ENCODE measurements around the gene LETMD1.
A peak's percentile ranks its signal among the peaks of the same experiment; 100 is the strongest.

DNA sequence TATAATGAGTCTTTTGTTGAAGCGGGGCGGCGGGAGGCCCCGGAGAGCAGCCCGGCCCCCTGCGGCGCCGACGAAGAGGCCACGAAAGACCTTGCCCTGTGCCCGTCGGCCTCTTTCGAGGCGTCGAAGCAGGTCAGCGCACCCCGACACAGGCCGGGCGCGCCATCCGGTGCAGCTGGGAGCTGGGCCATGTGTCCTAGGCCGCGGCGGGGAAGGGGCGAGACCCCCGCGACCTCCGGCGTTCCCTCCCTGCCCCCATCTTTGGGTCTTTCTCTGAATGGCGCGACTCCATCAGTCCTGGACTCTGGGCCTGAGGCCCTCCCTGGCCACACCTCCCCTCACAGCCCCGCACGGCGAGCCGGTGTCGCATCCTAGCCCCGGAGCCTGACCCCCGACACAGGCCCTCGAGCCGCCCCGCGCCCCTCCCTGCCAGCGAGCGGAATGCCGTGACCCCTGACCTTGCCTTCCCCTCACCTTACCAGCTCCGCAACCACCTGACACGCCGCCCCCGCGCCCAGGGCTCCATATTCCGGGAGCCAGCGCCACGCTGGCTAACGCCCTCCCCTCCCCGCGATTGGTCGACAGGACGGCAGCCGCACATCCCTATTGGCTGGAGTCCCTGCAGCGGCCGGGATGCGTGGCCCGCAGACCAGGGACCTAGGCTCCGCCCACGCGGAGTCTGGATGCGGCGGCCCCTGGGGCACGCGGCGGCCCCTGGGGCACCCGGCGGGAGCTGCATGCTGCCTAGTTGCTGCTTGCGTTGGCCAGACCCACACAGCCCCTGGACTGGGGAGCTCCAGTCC, 22.1 kb upstream of the LETMD1 start, which contains the start of gene SLC11A2:
- TF ChIP-seq, protein P1, sequence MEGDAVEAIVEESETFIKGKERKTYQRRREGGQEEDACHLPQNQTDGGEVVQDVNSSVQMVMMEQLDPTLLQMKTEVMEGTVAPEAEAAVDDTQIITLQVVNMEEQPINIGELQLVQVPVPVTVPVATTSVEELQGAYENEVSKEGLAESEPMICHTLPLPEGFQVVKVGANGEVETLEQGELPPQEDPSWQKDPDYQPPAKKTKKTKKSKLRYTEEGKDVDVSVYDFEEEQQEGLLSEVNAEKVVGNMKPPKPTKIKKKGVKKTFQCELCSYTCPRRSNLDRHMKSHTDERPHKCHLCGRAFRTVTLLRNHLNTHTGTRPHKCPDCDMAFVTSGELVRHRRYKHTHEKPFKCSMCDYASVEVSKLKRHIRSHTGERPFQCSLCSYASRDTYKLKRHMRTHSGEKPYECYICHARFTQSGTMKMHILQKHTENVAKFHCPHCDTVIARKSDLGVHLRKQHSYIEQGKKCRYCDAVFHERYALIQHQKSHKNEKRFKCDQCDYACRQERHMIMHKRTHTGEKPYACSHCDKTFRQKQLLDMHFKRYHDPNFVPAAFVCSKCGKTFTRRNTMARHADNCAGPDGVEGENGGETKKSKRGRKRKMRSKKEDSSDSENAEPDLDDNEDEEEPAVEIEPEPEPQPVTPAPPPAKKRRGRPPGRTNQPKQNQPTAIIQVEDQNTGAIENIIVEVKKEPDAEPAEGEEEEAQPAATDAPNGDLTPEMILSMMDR (conservative IDR thresholded peaks at IDR 0.05), result no peak; the same call in 1 of the 2 replicates
- TF ChIP-seq ZFX (IDR thresholded peaks at IDR 0.05), result peak; percentile 89
